Effector memory CD4-positive, alpha-beta T cell (primary cell): ENCODE data around the gene AGBL4.

Experiments
- DNase-seq, 3 donors: peaks; one replicate each; pipeline ENCODE4 v3.0.0-alpha.2; 2020
- H3K27ac ChIP-seq: 2 replicates; pipeline ENCODE4 v1.7.0; 2013; ENCODE audit warnings: mild to moderate bottlenecking, low read length, moderate library complexity; ENCODE audit not compliant: insufficient read depth, poor library complexity, severe bottlenecking
- H3K27me3 ChIP-seq: replicated peaks from 2 replicates; pipeline ENCODE4 v1.7.0; 2013; ENCODE audit warnings: mild to moderate bottlenecking, low read length; ENCODE audit not compliant: insufficient read depth, control insufficient read depth, poor library complexity, severe bottlenecking
- H3K36me3 ChIP-seq: 2 replicates; pipeline ENCODE4 v1.7.0; 2013; ENCODE audit warnings: mild to moderate bottlenecking, low read length, moderate library complexity; ENCODE audit not compliant: control insufficient read depth, insufficient read depth
- H3K4me1 ChIP-seq: 2 replicates; pipeline ENCODE4 v1.7.0; 2013; ENCODE audit warnings: low read length, mild to moderate bottlenecking; ENCODE audit not compliant: control insufficient read depth, insufficient read depth, poor library complexity, severe bottlenecking
- H3K4me3 ChIP-seq: 2 replicates; pipeline ENCODE4 v1.7.0; 2013; ENCODE audit warnings: low read length, low read depth, mild to moderate bottlenecking; ENCODE audit not compliant: insufficient read depth, poor library complexity, severe bottlenecking
- H3K9me3 ChIP-seq: 2 replicates; pipeline ENCODE4 v1.7.0; 2013; ENCODE audit warnings: mild to moderate bottlenecking, low read length, moderate library complexity; ENCODE audit not compliant: control insufficient read depth

The AGBL4 gene

GRCh38 chr1:49098866-49099265 lies 924.9 kb downstream of the AGBL4 start:
- no peak overlapping the region for H3K27ac ChIP-seq
- no peaks in the 10 kb centered on the region for H3K9me3 ChIP-seq
- H3K4me1 ChIP-seq: no peaks in the 10 kb centered on the region
- no peaks in the 10 kb centered on the region for H3K36me3 ChIP-seq
- H3K4me3 ChIP-seq: no peak overlapping the region
- DNase-seq: no peak
- H3K27me3 ChIP-seq: no peaks in the 10 kb centered on the region

- H3K4me1 ChIP-seq: no peaks in the 10 kb centered on the region
- no peak for DNase-seq
Measured at GRCh38 chr1:49086327-49086726, 937.4 kb downstream of the AGBL4 start.

GRCh38 chr1:49085079-49085478 lies 938.7 kb downstream of the AGBL4 start:
- no peak for DNase-seq
- H3K36me3 ChIP-seq: no peaks in the 10 kb centered on the region
- H3K27ac ChIP-seq: no peak overlapping the region
- no peaks in the 10 kb centered on the region for H3K9me3 ChIP-seq
- H3K27me3 ChIP-seq: no peaks in the 10 kb centered on the region
- H3K4me3 ChIP-seq: no peak overlapping the region
- H3K4me1 ChIP-seq: no peaks in the 10 kb centered on the region

More at GRCh38 chr1:49086327-49086726, 937.4 kb downstream of the AGBL4 start:
- no peak overlapping the region for H3K4me3 ChIP-seq
- H3K9me3 ChIP-seq: no peaks in the 10 kb centered on the region
- no peaks in the 10 kb centered on the region for H3K27me3 ChIP-seq
- H3K27ac ChIP-seq: no peak overlapping the region
- H3K36me3 ChIP-seq: no peaks in the 10 kb centered on the region

- H3K27me3 ChIP-seq: no peaks in the 10 kb centered on the region
- DNase-seq: no peak
- no peak overlapping the region for H3K4me3 ChIP-seq
- H3K27ac ChIP-seq: no peak overlapping the region
- no peaks in the 10 kb centered on the region for H3K36me3 ChIP-seq
- H3K9me3 ChIP-seq: no peaks in the 10 kb centered on the region
- no peaks in the 10 kb centered on the region for H3K4me1 ChIP-seq
Measured at GRCh38 chr1:49060766-49061165, 963.0 kb downstream of the AGBL4 start.

GRCh38 chr1:49059087-49059486 lies 964.7 kb downstream of the AGBL4 start:
- Histone ChIP-seq H3K4me3 (no peak overlapping the region), H3K4me1 (no peaks in the 10 kb centered on the region), H3K27ac (no peak overlapping the region), H3K27me3 (no peaks in the 10 kb centered on the region), H3K36me3 (no peaks in the 10 kb centered on the region), H3K9me3 (no peaks in the 10 kb centered on the region)
- DNase-seq: no peak

- Histone ChIP-seq H3K27me3 (no peaks in the 10 kb centered on the region), H3K36me3 (no peaks in the 10 kb centered on the region), H3K9me3 (no peaks in the 10 kb centered on the region), H3K4me3 (no peak overlapping the region), H3K27ac (no peak overlapping the region), H3K4me1 (no peaks in the 10 kb centered on the region)
- DNase-seq: no peak
Measured at GRCh38 chr1:49052102-49052501, 971.7 kb downstream of the AGBL4 start.

GRCh38 chr1:49051647-49052046 lies 972.1 kb downstream of the AGBL4 start:
- no peaks in the 10 kb centered on the region for H3K9me3 ChIP-seq
- no peaks in the 10 kb centered on the region for H3K27me3 ChIP-seq
- no peak for DNase-seq
- H3K36me3 ChIP-seq: no peaks in the 10 kb centered on the region
- H3K4me3 ChIP-seq: no peak overlapping the region
- no peak overlapping the region for H3K27ac ChIP-seq
- H3K4me1 ChIP-seq: no peaks in the 10 kb centered on the region

- Histone ChIP-seq H3K4me1 (no peaks in the 10 kb centered on the region), H3K4me3 (no peak overlapping the region)
Measured at GRCh38 chr1:49050041-49050440, 973.7 kb downstream of the AGBL4 start.

GRCh38 chr1:49048188-49048587 lies 975.6 kb downstream of the AGBL4 start:
- no peak overlapping the region for H3K27ac ChIP-seq
- H3K27me3 ChIP-seq: no peaks in the 10 kb centered on the region

More at GRCh38 chr1:49050041-49050440, 973.7 kb downstream of the AGBL4 start:
- Histone ChIP-seq H3K9me3 (no peaks in the 10 kb centered on the region), H3K27ac (no peak overlapping the region), H3K36me3 (no peaks in the 10 kb centered on the region), H3K27me3 (no peaks in the 10 kb centered on the region)
- no peak for DNase-seq

GRCh38 chr1:49046305-49046704 lies 977.4 kb downstream of the AGBL4 start:
- Histone ChIP-seq H3K36me3 (no peaks in the 10 kb centered on the region), H3K27ac (no peak overlapping the region), H3K4me3 (no peak overlapping the region), H3K9me3 (no peaks in the 10 kb centered on the region), H3K27me3 (no peaks in the 10 kb centered on the region), H3K4me1 (no peaks in the 10 kb centered on the region)
- DNase-seq: no peak

More at GRCh38 chr1:49048188-49048587, 975.6 kb downstream of the AGBL4 start:
- Histone ChIP-seq H3K4me1 (no peaks in the 10 kb centered on the region), H3K4me3 (no peak overlapping the region), H3K9me3 (no peaks in the 10 kb centered on the region), H3K36me3 (no peaks in the 10 kb centered on the region)
- DNase-seq: no peak

- H3K36me3 ChIP-seq: no peaks in the 10 kb centered on the region
- no peak for DNase-seq
- no peaks in the 10 kb centered on the region for H3K4me1 ChIP-seq
- no peak overlapping the region for H3K27ac ChIP-seq
- no peaks in the 10 kb centered on the region for H3K9me3 ChIP-seq
- no peak overlapping the region for H3K4me3 ChIP-seq
- no peaks in the 10 kb centered on the region for H3K27me3 ChIP-seq
Measured at GRCh38 chr1:49045371-49045770, 978.4 kb downstream of the AGBL4 start.
